Gastrocnemius medialis (tissue), 4 donors: ENCODE data around the gene TMEM30A. TPM values are rescaled to one million over a fixed set of nuclear protein-coding genes. Genes with fewer than 3 reads are reported as not detected.

Experiments
- ATAC-seq, 2 donors: fragments of 150-250 bp; one replicate each; pipeline ENCODE4 v1.9.1; 2016
- DNase-seq, 2 donors: peaks; one replicate each; pipeline ENCODE4 v3.0.0-alpha.2; 2019
- H3K27ac ChIP-seq, 4 donors: fragments of 200-600 bp; sonication (generic); 1 replicate in 1 of 4; 2 replicates in 3 of 4; pipeline ENCODE4 v1.5.1; 2016 to 2018; ENCODE audit warnings: mild to moderate bottlenecking in 2 of 4, moderate library complexity in 1 of 4
- H3K27me3 ChIP-seq, 3 donors: fragments of 200-600 bp; sonication (generic) in 2 of 3; 1 replicate in 1 of 3; 2 replicates in 2 of 3; pipeline versions ENCODE4 v1.5.1 to v1.6.0; 2016 to 2019; ENCODE audit warnings: mild to moderate bottlenecking in 1 of 3, moderate library complexity in 1 of 3
- H3K36me3 ChIP-seq, 2 donors: fragments of 200-600 bp; sonication (generic) in 1 of 2; one replicate each; pipeline ENCODE4 v1.5.1; 2017 to 2018
- H3K4me1 ChIP-seq, 2 donors: fragments of 200-600 bp; sonication (generic) in 1 of 2; one replicate each; pipeline ENCODE4 v1.5.1; 2016 to 2017; ENCODE audit warnings: mild to moderate bottlenecking in 2 of 2
- H3K4me3 ChIP-seq, 4 donors: fragments of 200-600 bp; sonication (generic) in 3 of 4; 1 replicate in 1 of 4; 2 replicates in 3 of 4; pipeline ENCODE4 v1.5.1; 2016 to 2019; ENCODE audit warnings: mild to moderate bottlenecking in 2 of 4
- H3K9me3 ChIP-seq, 3 donors: fragments of 200-600 bp; sonication (generic) in 2 of 3; 1 replicate in 1 of 3; 2 replicates in 2 of 3; pipeline ENCODE4 v1.5.1; 2016 to 2019
- CTCF ChIP-seq, 5 experiments: fragments of 450-650 bp in 3 of 5; fragments of 200-600 bp in 2 of 5; sonication (generic) in 2 of 5; IDR thresholded peaks in 4 of 5; conservative IDR thresholded peaks in 1 of 5; 1 replicate in 4 of 5; 2 replicates in 1 of 5; pipeline ENCODE4 v1.5.1; 2016 to 2019; ENCODE audit warnings: antibody characterized with exemption in 5 of 5, mild to moderate bottlenecking in 3 of 5, moderate library complexity in 3 of 5
- POLR2A ChIP-seq, 2 donors: fragments of 450-650 bp; IDR thresholded peaks; one replicate each; pipeline ENCODE4 v1.6.1; 2017; ENCODE audit warnings: antibody characterized with exemption in 2 of 2, mild to moderate bottlenecking in 2 of 2, moderate library complexity in 2 of 2
- in situ Hi-C, 4 donors: fragments of 200-750 bp; cut with MboI; loops; one replicate each; pipeline versions ENCODE4 v1.15.0 to v1.8.0; 2017; ENCODE audit warnings: low sequenced_read_pairs in 4 of 4
- intact Hi-C: fragments of 100-400 bp; cut with DNase I; formaldehyde crosslinking; loops from one replicate; pipeline ENCODE4 v1.15.1; 2023; ENCODE audit warnings: low total_unique reads
- total RNA-seq, 4 donors: library from RNA; depleted of rRNA; stranded (reverse); fragments of >200 nt; gene quantifications; one replicate each; pipeline versions ENCODE4 v1.1.0 to v1.2.3, GENCODE V29; 2016

Gene TMEM30A
- total RNA-seq, 4 donors from 2014 or later, result 23.8 to 44.4 (median 31.9) TPM

DNA sequence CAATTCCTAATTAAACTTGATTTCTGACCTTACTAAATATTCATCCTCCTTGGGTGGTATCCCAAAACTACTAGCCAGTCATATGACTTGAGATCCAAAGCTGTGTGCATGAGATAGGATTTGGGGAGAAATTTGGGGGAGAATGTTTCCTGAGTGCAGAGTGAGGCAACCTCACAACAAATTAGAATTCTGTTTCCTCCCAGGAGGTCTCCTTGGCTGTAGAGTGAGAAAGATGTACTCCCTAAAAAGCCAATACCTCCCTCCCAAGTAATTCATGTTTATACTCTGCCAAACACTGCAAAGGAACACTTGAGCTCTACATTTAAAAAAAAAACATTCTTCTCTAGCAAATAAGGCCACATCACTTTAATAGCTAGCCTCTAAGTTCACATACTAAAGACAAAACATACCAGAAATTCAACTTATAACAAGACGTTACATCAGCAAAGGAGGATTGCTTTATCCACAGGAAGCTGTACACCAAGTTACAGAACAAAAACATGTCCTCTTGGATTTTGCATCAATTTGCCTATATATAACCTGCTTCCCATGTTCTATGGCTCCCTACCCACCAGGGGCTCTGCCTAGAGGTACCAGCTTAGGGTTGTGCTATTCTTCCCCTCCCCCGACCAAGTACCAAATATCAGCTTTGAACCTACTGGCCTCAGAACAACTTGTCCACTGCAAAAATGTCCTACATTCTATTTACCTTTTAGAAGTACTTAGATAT lies 15.4 kb upstream of the TMEM30A start:
- DNase-seq, result no peak
- Histone ChIP-seq H3K4me3 (no peak overlapping the region), H3K36me3 (no peaks in the 10 kb centered on the region), H3K9me3 (no peaks in the 10 kb centered on the region), H3K4me1 (peaks cover 11 to 17% of the 10 kb centered on the region in 2 donors), H3K27ac (peak overlapping the region; percentile 12 to 58 (median 46)), H3K27me3 (no peaks in the 10 kb centered on the region)
- in situ Hi-C loops, result loop anchor here in 3 of 4 donors (10.0 kb wide), 1 partner anchor 205 kb away; no protein-coding TSS in a partner anchor
- ATAC-seq, result no peak
- intact Hi-C loops, result loop anchor here (2.0 kb wide), 1 partner anchor 227 kb away; no protein-coding TSS in a partner anchor
- no peak for TF ChIP-seq POLR2A (IDR thresholded peaks at IDR 0.05)
- no peak for TF ChIP-seq CTCF (IDR thresholded peaks at IDR 0.05 in 4 of 5, conservative IDR thresholded peaks at IDR 0.05 in 1 of 5)

DNA sequence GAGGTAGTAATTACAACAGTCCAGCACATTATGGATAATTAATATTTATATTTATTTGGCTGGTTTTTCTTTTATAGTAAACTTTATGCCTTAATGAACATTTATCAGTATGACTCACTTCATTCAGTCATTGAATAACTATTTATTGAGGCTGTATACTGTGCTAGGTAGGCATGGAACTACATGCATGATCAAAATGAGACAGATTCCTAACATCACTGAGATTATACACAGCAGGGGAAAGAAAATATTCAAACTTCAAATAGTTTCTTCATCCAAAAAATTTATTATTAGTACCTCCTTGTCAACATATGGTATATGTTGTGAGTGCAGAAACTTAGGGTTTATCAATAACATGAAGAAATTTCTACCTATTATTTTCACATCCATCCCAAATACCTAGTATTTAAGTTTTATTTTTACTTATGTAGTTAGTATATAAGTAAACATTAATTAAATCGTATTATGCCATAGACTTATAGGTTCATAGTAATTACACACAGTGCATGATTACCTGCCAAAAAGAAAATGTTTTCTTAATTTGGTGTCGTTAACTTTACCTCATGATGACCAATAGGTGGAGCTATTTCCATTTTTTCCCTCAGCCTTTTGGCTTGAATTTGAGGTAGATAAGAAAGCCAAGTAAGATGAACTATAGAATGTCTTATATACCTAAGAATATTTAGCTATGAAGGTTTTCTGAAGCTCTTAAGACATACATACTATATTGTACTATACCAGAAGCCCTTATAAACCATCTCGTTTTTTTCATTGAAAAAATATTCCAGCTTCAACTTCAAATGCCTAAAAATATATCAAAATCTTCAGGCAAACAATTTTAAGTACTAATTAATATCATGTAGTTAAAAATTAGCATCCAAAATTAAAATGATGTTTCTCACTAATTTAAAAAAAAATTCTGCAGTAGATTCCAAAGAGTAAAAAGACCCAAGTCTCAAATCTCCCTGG lies 12.5 kb upstream of the TMEM30A start:
- ATAC-seq, result peak; percentile 43 to 47
- intact Hi-C loops, result loop anchor here (1.0 kb wide), 1 partner anchor 207 kb away; no protein-coding TSS in a partner anchor
- in situ Hi-C loops, result loop anchor here in 3 of 4 donors (10.0 kb wide), 1 partner anchor 208 kb away; no protein-coding TSS in a partner anchor
- Histone ChIP-seq H3K27ac (no peak overlapping the region), H3K36me3 (no peaks in the 10 kb centered on the region), H3K9me3 (no peaks in the 10 kb centered on the region), H3K27me3 (no peaks in the 10 kb centered on the region), H3K4me1 (peaks cover 23 to 27% of the 10 kb centered on the region in 2 donors), H3K4me3 (no peak overlapping the region)
- no peak for TF ChIP-seq POLR2A (IDR thresholded peaks at IDR 0.05)
- peak; percentile 58 to 79 (median 67) for TF ChIP-seq CTCF (IDR thresholded peaks at IDR 0.05 in 4 of 5, conservative IDR thresholded peaks at IDR 0.05 in 1 of 5)
- no peak for DNase-seq

DNA sequence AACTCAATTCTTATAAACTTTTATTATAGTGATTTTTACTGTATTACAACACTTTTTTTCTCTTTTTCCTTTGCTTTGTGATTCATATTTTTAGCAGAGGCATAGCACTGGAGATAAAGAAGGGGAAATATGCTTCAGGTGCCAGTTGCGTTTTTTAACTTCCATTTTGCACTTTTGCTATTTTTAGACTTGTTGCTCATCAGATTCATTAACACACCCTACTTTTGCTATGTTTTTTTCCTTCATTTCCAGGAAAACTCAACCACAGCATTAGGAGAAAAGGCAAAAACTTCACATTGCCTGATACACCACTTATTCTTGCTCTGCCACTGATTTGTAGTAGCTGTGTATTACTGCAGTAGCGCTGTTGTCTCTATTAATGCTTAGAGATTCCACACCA lies 8.0 kb upstream of the TMEM30A start:
- intact Hi-C loops (no loop called here), in situ Hi-C loops (loop anchor here in 3 of 4 donors (10.0 kb wide), 1 partner anchor 212 kb away; no protein-coding TSS in a partner anchor)
- H3K4me3 ChIP-seq, result no peak overlapping the region
- H3K4me1 ChIP-seq, result peaks cover 23 to 33% of the 10 kb centered on the region in 2 donors
- no peak for ATAC-seq
- no peak for TF ChIP-seq POLR2A (IDR thresholded peaks at IDR 0.05)
- no peak for TF ChIP-seq CTCF (IDR thresholded peaks at IDR 0.05 in 4 of 5, conservative IDR thresholded peaks at IDR 0.05 in 1 of 5)
- H3K27me3 ChIP-seq, result no peaks in the 10 kb centered on the region
- no peak for DNase-seq
- no peaks in the 10 kb centered on the region for H3K9me3 ChIP-seq
- peak overlapping the region; percentile 19 to 73 (median 57) for H3K27ac ChIP-seq
- H3K36me3 ChIP-seq, result no peaks in the 10 kb centered on the region

GRCh38 chr6:75291744-75292143 lies 7.2 kb upstream of the TMEM30A start:
- no peaks in the 10 kb centered on the region for H3K27me3 ChIP-seq
- no peak for DNase-seq
- peak overlapping the region in 3 of 4 donors; percentile 19 to 73 (median 58) for H3K27ac ChIP-seq
- in situ Hi-C loops (loop anchor here in 3 of 4 donors (10.0 kb wide), 1 partner anchor 213 kb away; no protein-coding TSS in a partner anchor), intact Hi-C loops (no loop called here)
- no peak for ATAC-seq
- H3K36me3 ChIP-seq, result no peaks in the 10 kb centered on the region
- no peak overlapping the region for H3K4me3 ChIP-seq
- TF ChIP-seq CTCF (IDR thresholded peaks at IDR 0.05 in 4 of 5, conservative IDR thresholded peaks at IDR 0.05 in 1 of 5), result no peak
- no peaks in the 10 kb centered on the region for H3K9me3 ChIP-seq
- H3K4me1 ChIP-seq, result peaks cover 23 to 30% of the 10 kb centered on the region in 2 donors
